ENCODE measurements around the gene GUK1.

DNA sequence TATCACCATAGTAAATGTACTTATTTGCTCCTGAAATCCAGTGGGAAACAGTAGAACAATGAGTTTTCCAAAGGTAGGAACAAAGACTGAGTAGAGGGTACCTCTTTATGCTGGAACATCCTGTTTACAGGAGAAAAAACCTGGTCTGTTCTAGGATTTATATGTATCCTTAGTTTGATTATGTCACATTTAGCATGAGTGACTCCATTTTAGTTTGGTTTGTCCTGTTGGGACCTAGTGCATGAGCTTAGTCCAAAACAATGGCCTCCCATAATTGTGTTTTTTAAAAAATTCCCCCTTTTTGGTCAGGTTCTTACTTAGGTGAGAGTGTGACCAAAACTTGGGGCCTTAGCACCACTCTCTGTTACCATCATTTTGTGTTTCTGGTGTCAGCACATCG is 27.5 kb upstream of the GUK1 start:
- TF ChIP-seq, protein P1, sequence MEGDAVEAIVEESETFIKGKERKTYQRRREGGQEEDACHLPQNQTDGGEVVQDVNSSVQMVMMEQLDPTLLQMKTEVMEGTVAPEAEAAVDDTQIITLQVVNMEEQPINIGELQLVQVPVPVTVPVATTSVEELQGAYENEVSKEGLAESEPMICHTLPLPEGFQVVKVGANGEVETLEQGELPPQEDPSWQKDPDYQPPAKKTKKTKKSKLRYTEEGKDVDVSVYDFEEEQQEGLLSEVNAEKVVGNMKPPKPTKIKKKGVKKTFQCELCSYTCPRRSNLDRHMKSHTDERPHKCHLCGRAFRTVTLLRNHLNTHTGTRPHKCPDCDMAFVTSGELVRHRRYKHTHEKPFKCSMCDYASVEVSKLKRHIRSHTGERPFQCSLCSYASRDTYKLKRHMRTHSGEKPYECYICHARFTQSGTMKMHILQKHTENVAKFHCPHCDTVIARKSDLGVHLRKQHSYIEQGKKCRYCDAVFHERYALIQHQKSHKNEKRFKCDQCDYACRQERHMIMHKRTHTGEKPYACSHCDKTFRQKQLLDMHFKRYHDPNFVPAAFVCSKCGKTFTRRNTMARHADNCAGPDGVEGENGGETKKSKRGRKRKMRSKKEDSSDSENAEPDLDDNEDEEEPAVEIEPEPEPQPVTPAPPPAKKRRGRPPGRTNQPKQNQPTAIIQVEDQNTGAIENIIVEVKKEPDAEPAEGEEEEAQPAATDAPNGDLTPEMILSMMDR (IDR thresholded peaks at IDR 0.05; ENCODE audit: low read depth, low read length), result no peak
- TF ChIP-seq POLR2A (IDR thresholded peaks at IDR 0.05; ENCODE audit: extremely low read depth, insufficient read length), result no peak
- TF ChIP-seq, protein P2, sequence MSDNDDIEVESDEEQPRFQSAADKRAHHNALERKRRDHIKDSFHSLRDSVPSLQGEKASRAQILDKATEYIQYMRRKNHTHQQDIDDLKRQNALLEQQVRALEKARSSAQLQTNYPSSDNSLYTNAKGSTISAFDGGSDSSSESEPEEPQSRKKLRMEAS (IDR thresholded peaks at IDR 0.05; ENCODE audit: low read depth, low read length), result no peak
